Vagina (tissue), 2 donors: ENCODE results near the gene CCKAR.

Experiments used
- CTCF ChIP-seq, 3 experiments: fragments of 450-650 bp in 2 of 3; fragments of 200-600 bp in 1 of 3; sonication (generic) in 1 of 3; IDR thresholded peaks; one replicate each; pipeline ENCODE4 v1.5.1; 2017 to 2019; ENCODE audit warnings: antibody characterized with exemption in 3 of 3, mild to moderate bottlenecking in 2 of 3, moderate library complexity in 2 of 3
- POLR2AphosphoS5 ChIP-seq, 2 donors: sonication (generic); formaldehyde crosslinking; IDR thresholded peaks; one replicate each; pipeline ENCODE4 v1.9.0; 2017; ENCODE audit warnings: antibody characterized with exemption in 2 of 2, mild to moderate bottlenecking in 2 of 2, low read depth in 1 of 2; ENCODE audit not compliant: insufficient read depth in 1 of 2

GRCh38 chr4:26493461-26493860 lies 3.2 kb upstream of the CCKAR start:
- TF ChIP-seq CTCF (IDR thresholded peaks at IDR 0.05) (no peak), POLR2AphosphoS5 (IDR thresholded peaks at IDR 0.05; ENCODE audit: insufficient read depth in 1 of 2, low read depth in 1 of 2) (no peak)
